Fibroblast of lung (primary cell): ENCODE data around the gene ERFL.

Experiments used
- CTCF ChIP-seq, 2 donors: IDR thresholded peaks in 1 of 2; conservative IDR thresholded peaks in 1 of 2; 1 replicate in 1 of 2; 2 replicates in 1 of 2; pipeline ENCODE4 v1.5.1; 2011 to 2012; ENCODE audit warnings: low read length in 2 of 2, control low read depth in 1 of 2, inconsistent platforms in 1 of 2, low read depth in 1 of 2, mild to moderate bottlenecking in 1 of 2
- EZH2 ChIP-seq: IDR thresholded peaks from 2 replicates; pipeline ENCODE4 v1.5.1; 2012; ENCODE audit warnings: low read length, control low read depth, mild to moderate bottlenecking; ENCODE audit errors: missing control alignments

DNA sequence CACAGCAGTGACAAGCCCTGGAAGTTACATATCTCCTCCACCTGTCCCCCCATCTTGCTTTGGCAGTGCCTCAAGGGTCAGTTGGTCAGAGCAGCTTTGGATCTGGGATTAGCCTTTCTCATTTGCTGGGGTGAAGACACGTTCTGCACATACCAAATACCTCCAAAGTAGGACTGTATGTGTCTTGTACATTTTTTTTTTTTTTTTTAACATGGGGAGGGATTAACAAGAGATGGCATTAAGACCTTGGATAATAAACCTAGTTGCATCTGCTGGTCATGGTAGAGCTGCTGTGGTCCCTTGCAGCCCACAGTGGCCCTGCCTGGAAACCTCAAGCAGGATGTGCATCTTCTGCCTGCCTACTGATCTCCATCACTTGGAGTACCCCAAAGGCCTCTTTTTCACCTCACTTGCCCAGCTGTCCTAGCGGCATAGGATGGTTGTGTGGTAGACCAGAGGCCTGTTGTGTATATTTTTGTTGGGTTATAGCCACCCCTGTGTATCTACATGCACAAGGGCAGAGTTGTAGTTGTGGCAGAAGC lies 65.7 kb downstream of the ERFL start:
- no peak for TF ChIP-seq CTCF (conservative IDR thresholded peaks at IDR 0.05 in 1 of 2, IDR thresholded peaks at IDR 0.05 in 1 of 2; ENCODE audit: low read depth in 1 of 2, low read length in 2 of 2)
- TF ChIP-seq EZH2 = no peak
